K562 (cell line): ENCODE measurements around the gene CPM. TPM values are rescaled to one million over a fixed set of nuclear protein-coding genes. Genes with fewer than 3 reads are reported as not detected.

ENCODE experiments used
- polyA plus RNA-seq, 8 experiments: library from polyadenylated mRNA; depleted of rRNA in 4 of 8; stranded (reverse) in 5 of 8; unstranded in 3 of 8; fragments of >200 nt; fragmentation: Nextera tagmentation in 2 of 8; fragmentation: Illumina TruSeq in 1 of 8; extraction: Ambion mirVana in 2 of 8; extraction: Trizol in 1 of 8; gene quantifications; 2 replicates each; pipeline versions ENCODE4 v1.2.1 to v1.2.3, GENCODE V29; 2011 to 2014; ENCODE audit warnings: inconsistent platforms in 1 of 8, missing spikeins in 1 of 8
- small RNA-seq: library from RNA; depleted of rRNA; stranded (forward); fragments of <200 nt; gene quantifications from one replicate; pipeline ENCODE3, GENCODE V24; 2014
- total RNA-seq, 7 experiments: library from RNA; depleted of rRNA in 6 of 7; stranded (reverse); fragments of >200 nt in 6 of 7; fragmentation: Illumina TruSeq in 2 of 7; extraction: Trizol in 2 of 7; gene quantifications; 2 replicates each; pipeline versions ENCODE4 v1.2.1 to v1.2.3, GENCODE V29; 2011 to 2021; ENCODE audit warnings: low replicate concordance in 1 of 7

The CPM gene
- total and polyA plus RNA-seq, 9 of the 15 experiments (the other 6 are each of a cell fraction or from before 2014, with no cell fraction given), result 0.31 TPM; not detected in 8

Small RNA genes lying within 50 kb of the gene (small RNA-seq; reads per million reads assigned to genes)
- gene AC025423.5 (not detected), gene RNU7-4P (not detected)

Other genes with a start within 250 kb of the CPM start
- 126 and 129 TPM in 2 replicates for gene NUP107, start 246.2 kb downstream of the CPM start, total RNA-seq (2014; rRNA removed)
- gene NUP107, start 246.2 kb downstream of the CPM start, total RNA-seq (2014; rRNA removed; fragmentation: Illumina TruSeq; extraction: Trizol), result 204 and 214 TPM in 2 replicates
- 159 and 172 TPM in 2 replicates for gene NUP107, start 246.2 kb downstream of the CPM start, total RNA-seq (2015; rRNA removed; fragmentation: Illumina TruSeq; extraction: Trizol)
- gene NUP107, start 246.2 kb downstream of the CPM start, total RNA-seq (2021), result 149 and 161 TPM in 2 replicates
- gene NUP107, start 246.2 kb downstream of the CPM start, polyA plus RNA-seq (2011; rRNA removed), result 196 and 277 TPM in 2 replicates
- gene NUP107, start 246.2 kb downstream of the CPM start, polyA plus RNA-seq (2014; fragmentation: Illumina TruSeq; extraction: Trizol), result 168 and 199 TPM in 2 replicates
- 100 to 1,000 TPM; 162 to 218 TPM for gene NUP107, start 246.2 kb downstream of the CPM start, polyA plus RNA-seq (2014; fragmentation: Nextera tagmentation; extraction: Ambion mirVana)
- 175 and 201 TPM in 2 replicates for gene NUP107, start 246.2 kb downstream of the CPM start, polyA plus RNA-seq (2014; rRNA removed)
- gene SLC35E3, start 187.0 kb downstream of the CPM start, total RNA-seq (2014; rRNA removed), result 0.73 and 1.2 TPM in 2 replicates
- 3.8 and 5.3 TPM in 2 replicates for gene SLC35E3, start 187.0 kb downstream of the CPM start, total RNA-seq (2014; rRNA removed; fragmentation: Illumina TruSeq; extraction: Trizol)
- gene SLC35E3, start 187.0 kb downstream of the CPM start, total RNA-seq (2015; rRNA removed; fragmentation: Illumina TruSeq; extraction: Trizol), result 3.4 and 4.1 TPM in 2 replicates
- gene SLC35E3, start 187.0 kb downstream of the CPM start, total RNA-seq (2021), result 5.1 and 5.9 TPM in 2 replicates
- gene SLC35E3, start 187.0 kb downstream of the CPM start, polyA plus RNA-seq (2011; rRNA removed), result 5.8 and 6.6 TPM in 2 replicates
- gene SLC35E3, start 187.0 kb downstream of the CPM start, polyA plus RNA-seq (2014; fragmentation: Illumina TruSeq; extraction: Trizol), result 4.1 and 4.5 TPM in 2 replicates
- gene SLC35E3, start 187.0 kb downstream of the CPM start, polyA plus RNA-seq (2014; fragmentation: Nextera tagmentation; extraction: Ambion mirVana), result 1 to 10 TPM; 3.5 to 3.8 TPM
- 3.4 and 4.1 TPM in 2 replicates for gene SLC35E3, start 187.0 kb downstream of the CPM start, polyA plus RNA-seq (2014; rRNA removed)
- gene MDM2, start 125.0 kb downstream of the CPM start, total RNA-seq (2014; rRNA removed), result 45.3 and 49.0 TPM in 2 replicates
- 99.2 and 135 TPM in 2 replicates for gene MDM2, start 125.0 kb downstream of the CPM start, total RNA-seq (2014; rRNA removed; fragmentation: Illumina TruSeq; extraction: Trizol)
- 70.0 and 74.0 TPM in 2 replicates for gene MDM2, start 125.0 kb downstream of the CPM start, total RNA-seq (2015; rRNA removed; fragmentation: Illumina TruSeq; extraction: Trizol)
- 90.8 and 100 TPM in 2 replicates for gene MDM2, start 125.0 kb downstream of the CPM start, total RNA-seq (2021)
- 28.6 and 31.0 TPM in 2 replicates for gene MDM2, start 125.0 kb downstream of the CPM start, polyA plus RNA-seq (2011; rRNA removed)
- gene MDM2, start 125.0 kb downstream of the CPM start, polyA plus RNA-seq (2014; fragmentation: Illumina TruSeq; extraction: Trizol), result 31.0 and 33.3 TPM in 2 replicates
- 10 to 100 TPM; 13.6 to 21.8 TPM for gene MDM2, start 125.0 kb downstream of the CPM start, polyA plus RNA-seq (2014; fragmentation: Nextera tagmentation; extraction: Ambion mirVana)
- 47.5 and 57.7 TPM in 2 replicates for gene MDM2, start 125.0 kb downstream of the CPM start, polyA plus RNA-seq (2014; rRNA removed)